Measurements from ENCODE around the gene FAR2.

The FAR2 gene

DNA sequence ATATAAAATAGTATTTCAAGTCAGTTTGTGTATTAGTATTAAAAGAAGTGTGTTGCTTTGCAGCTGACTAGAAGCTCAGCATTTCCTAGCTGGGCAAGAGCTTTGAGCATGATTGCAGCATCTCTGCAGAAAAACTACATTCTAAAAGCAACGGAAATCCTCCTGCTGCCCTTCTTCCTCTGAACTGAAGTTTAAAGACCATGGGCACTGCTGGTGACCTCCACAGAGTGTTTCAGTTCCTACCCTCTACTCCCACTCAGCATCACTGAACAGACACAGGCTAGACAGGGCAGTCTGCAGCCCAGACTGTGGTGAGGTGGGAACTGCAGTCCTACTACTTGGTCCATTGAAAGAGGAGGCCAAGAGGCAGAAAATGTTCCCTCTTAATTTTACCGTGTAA, 59.0 kb downstream of the FAR2 start:
- no peak for DNase-seq

DNA sequence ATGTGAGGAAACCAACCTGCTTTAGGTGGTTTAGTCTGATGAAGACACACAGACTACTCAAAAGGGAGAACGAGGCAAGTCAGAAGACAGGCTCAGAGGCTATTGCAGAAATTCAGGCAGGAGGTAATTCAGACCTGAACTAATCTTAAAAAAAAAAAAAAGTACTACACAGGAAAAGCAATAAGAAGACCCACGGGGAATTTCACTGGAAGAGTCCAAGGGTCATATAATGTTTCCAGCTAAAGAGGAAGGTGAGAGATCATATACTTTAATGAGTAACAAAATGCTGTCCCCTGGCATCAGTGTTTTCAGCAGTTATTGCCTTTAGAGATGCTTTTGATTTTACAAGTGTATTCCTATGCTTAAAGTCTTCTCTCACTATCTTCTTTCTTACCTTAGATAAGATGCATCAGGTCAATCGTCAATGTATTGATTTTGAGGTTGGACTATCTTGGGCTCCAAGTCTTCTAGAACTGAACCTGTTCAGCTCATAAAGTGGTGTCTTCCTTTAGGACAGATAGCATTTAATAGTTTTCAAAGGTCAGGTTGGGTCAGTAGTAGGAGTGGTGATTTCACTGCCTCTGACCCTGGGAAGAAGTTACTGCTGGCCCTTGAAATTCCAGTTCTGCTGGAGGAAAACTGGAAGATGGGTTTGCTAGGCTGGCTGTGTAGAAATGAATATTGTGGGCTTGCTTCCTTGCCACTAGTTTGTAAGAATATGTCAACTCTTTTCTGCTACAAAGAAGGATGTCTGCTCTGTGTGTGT, 60.0 kb downstream of the FAR2 start:
- DNase-seq = no peak

DNA sequence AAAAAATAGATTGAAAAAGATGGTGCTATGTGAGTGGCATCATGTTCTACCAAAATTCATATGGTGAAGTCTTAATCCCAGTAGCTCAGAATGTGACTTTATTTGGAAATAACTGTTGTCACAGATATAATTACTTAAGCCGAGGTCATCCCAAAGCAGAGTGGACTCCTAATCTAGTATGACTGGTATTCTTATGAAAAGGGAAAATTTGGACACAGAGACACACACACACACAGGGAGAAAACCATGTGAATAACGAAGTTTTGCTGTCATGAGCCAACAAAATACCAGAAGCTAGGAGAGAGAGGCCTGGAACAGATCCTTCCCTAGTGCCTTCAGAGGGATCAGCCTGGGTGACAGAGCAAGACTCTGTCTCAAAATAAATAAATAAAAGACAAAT, 62.6 kb downstream of the FAR2 start:
- DNase-seq = no peak

DNA sequence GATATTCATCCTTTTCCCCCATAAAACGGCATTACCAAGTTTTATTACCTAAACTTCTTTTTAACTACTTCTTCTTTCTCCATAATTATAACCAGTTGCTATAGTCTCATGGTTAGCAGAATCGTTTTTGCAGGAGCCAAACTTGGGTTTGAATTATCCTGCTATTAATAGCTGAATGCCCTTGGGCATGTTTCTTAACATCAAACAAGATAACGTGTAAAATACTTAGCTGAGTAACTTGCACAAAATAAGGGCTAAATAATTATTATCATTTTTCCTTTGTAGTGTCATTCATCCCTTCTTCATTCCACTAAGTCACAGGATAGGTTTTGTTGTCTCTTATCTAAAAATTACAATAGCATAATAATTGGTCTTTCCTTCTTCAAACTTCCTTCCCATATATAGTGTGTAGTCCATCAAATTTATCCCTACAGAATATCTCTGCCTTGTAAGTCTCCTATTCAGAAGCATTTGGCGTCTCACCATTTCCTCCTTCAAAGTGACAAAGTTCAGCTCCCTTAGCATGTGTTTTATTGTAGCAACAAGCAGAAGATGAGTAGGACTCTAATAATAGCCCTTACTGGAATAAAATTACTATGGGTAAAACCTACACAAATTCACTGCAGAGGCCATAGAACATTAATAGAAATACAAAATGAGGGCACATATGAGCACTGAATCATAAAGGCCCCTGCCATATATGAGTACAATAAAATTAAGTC, 63.8 kb downstream of the FAR2 start:
- DNase-seq = no peak

DNA sequence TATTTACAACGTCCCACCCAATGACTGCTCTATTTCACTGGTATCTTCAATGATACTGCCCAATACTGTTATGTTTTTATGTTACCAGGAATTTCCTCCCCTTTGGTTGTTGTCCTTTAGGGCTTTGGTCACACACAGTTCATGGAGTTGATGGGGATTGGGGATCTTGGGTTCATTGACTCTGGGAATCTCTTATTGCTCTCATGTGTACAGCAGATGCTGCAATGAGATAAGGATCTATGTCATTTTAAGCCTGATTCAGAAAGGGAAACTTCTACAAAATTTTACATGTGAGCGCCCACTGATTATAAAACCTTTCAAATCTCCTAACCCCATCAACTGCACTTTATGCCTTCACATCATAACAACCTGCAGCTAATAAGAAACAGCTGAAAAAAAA, 67.2 kb downstream of the FAR2 start:
- no peak for DNase-seq

DNA sequence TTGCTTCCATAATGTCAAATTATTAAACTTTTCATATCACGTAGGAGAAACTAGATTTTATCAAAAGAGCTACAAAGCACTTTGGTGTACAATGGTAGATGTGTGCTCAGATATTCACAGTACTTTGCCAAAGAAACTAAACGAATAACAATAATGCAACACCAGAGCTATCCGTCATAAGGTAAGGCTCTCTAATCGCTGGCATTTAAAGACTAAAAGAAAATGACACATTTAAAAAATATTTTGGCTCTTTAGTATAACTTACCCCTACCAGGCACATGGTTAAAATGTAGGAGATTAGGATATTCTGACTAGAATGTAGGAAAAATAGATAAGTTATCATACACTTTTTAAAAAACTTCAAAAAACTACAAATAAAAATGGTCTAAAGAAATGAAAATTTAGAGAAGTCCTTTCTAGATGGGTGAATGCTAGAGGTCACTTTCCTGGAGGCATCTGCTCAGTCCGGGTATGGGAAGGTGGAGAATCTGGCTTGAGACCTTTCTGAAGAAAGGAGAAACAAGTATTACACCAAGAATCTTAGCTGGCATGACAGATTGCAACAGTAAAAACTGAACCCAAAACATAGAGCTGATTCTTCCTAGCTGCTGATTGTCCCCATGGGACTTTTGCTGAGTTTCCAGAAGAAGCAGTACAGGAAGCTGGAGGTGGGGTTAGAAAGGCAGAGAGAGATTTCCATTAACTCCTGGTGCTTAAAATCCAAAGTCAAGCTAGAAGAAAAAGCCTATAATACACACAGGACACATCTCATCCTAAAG, 67.9 kb downstream of the FAR2 start:
- DNase-seq = no peak

DNA sequence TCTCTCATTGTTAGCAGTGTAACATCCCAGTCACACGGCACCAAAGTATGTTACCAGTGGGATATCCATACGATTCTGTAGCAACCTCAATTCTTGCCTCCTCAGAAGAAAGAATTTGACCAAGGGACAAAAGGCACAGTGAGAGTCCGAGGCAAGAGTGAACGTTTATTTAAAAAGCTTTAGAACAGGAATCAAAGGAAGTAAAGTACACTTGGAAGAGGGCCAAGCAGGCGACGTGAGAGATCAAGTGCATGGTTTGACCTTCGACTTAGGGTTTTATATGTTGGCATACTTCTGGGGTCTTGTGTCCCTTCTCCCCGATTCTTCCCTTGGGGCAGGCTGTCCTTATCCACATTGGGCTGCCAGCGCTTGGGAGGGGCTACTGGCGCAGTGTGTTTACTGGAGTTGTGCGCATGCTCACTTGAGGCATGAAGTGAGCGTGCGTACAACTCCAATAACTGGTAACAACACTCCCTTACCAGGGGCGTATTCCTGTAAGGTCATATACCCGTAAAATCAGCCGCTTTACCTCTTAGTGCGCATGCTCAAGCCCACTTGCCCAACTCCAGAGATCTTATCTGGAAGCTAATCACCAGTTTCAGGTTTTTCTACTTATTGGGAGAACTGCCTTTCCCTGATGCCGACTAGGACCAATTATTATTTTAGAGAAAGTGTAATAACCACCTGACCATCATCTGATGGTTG, 71.7 kb downstream of the FAR2 start:
- DNase-seq = no peak

DNA sequence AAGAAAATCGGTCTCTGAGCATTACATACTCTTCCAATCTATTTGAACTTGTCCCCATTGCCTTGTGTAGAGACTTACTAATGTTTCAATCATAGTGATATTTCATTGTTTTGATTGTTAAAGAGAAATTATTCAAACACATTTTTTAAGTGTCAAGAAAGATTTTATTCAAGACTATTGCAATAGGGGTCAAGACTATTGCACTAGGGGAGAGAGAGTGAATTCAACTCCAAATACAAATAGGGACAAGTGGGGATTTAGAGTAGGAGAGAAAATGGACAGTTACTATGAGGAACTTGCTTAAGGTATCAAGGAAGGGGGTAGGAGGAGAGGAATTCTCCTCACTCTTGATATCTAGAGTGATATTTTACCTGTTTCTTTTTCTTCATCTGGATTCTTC, 73.1 kb downstream of the FAR2 start:
- DNase-seq = no peak

DNA sequence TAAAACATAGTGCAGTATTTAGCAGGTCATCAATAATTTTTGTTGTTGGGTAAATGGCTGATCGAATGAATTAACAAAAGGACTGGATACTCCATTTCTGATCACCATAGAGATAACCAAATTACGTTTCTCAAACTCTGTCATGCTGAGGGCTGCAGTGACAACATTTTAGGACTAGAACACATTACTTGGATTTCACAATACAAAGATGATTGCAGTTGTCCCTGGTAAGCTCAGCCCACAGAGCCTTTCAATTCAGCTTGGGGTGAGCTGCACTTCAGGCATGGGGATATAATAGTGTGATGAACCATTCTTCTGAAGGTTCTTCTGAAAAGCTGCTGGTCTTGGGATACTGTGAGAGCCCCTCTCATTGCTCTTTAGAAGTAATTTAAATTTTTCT, 74.3 kb downstream of the FAR2 start:
- no peak for DNase-seq

DNA sequence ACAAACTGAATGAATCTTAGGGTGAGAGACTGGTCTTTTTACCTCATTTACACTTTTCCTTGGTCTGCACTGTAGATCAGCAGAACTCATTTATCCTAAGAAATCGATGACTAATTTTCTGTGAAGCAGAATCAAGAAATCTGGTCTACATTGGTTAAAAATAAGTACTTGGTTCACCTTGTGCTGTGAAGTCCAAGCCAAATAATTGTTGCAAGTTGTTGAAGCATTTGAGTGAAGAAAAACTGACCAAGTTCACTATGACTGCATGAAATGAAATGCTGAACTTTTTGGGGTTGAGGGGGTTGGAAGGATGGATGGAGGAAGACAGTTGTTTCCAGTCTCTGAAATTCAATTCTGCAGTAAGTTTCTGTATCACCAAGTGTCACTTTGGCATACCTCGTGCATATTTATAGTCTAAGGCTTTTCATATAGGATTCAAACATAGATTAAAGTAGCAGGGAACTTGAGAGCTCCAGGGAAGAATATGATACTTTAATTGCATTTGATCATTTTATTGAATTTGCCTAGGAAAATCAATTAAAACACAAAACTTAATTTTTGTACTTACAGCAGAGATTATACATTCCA, 75.0 kb downstream of the FAR2 start:
- DNase-seq = no peak

DNA sequence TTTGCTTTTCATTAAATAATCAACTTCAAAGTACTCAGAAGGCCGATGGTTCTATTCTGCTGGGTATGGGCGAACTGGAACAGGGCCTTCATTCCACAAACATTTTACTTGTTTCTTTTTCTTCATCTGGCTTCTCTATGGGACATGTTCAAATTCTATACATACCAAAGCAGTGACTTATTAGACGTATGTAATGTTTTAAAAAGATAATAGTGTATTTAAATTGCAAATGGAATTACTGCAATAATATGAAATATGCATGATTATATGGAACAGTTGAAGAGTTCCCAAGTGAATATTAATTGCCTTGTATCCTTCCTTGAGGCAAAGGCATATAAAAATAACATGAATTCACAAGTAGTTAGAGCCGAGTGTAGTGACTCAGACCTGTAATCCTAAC, 75.5 kb downstream of the FAR2 start:
- DNase-seq = peak; percentile 35

DNA sequence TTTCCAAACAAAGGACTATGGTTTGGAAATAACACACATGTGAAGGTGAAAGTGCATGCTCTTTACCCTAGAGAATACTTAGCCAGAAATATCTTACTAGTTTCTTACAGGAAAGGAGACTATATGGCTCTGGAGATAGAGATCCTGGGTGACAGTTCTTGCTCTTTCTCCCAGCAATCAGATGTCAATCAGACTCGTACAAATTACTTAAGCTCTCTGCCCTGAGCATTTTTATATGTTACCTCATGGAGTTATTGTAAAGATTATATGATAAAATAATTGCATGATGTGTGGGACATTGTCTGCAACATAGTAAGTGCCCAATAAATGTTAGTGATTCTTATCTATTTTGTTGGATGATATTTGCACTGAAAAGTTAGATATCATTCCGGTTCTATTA, 76.8 kb downstream of the FAR2 start:
- DNase-seq = no peak

DNA sequence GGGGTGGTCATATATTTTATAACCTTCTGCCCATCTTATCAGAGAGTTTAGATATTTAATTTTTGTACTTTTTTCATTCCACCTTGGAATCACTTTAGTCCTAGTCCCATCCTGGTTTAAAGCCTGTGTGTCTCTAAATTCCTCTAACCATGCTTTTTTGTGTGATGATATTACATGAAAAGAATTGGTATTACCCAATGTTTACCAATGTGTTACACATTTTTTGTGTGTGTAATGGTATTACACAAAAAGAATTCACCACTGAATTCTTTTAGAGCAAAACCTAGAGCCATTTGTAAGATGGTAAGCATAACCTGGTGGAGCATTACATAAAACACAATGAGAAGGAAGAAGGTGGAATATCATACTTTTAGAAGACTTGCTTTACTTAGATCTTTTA, 77.5 kb downstream of the FAR2 start:
- peak; percentile 12 for DNase-seq

DNA sequence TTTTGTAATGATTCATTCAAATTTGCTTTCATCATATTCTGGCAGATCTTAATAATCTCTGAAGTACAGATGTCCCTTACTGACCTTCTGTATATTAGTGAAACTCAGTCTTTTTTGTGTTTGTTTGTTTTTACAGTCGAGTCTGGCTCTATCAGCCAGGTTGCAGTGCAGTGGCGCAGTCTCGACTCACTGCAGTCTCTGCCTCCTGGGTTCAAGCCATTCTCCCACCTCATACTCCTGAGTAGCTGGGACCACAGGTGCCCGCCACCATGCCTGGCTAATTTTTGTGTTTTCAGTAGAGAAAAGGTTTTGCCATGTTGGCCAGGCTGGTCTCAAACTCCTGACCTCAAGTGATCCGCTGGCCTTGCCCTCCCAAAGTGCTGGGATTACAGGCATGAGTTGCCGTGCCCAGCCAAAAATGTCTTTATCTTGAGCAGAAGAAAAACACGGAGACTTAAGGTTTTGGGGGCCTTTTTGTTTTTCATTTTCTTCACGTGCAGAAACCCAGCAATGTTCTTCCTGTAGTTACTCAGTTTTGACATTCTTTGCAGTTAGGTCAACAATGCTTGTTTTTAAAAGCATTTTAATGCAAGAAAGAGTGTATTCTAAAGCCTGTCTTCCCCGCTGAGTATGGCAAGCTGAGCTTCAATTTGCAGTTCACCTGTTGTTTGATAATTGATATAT, 79.5 kb downstream of the FAR2 start:
- no peak for DNase-seq

DNA sequence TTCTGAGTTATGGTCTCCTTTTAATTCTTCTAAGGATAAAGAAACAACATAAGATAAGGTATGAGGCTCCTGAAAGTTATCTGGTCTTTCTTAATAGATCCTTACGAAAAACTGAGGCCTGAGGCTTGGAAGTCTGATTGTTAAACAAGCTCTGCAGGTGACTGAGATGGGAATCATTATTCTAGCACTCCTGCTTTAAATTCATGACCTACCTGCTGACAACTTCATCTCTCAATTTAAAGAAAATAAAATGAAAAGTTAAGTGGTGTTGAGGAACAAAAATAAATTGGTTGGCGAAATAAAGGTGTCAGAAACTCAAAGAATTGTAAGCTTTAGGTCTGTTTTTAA, 80.1 kb downstream of the FAR2 start:
- DNase-seq = no peak

DNA sequence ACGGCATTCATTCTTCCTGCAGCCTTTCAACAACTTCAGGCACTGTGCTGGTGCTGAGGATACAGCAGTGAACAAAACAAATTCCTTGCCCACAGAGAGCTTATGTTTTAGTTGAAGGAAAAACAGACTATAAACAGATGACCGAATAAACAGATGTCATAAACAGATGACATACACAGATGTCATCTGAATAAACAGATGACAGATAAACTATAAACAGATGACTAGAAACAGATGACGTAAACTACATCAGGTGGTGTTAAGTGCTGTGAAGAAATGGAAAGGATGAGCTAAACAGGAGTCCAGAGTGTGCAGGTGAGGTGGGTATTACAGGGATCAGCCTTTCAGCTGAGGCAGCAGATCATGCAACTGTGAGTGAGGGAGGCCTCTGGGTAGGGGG, 80.9 kb downstream of the FAR2 start:
- DNase-seq = no peak

DNA sequence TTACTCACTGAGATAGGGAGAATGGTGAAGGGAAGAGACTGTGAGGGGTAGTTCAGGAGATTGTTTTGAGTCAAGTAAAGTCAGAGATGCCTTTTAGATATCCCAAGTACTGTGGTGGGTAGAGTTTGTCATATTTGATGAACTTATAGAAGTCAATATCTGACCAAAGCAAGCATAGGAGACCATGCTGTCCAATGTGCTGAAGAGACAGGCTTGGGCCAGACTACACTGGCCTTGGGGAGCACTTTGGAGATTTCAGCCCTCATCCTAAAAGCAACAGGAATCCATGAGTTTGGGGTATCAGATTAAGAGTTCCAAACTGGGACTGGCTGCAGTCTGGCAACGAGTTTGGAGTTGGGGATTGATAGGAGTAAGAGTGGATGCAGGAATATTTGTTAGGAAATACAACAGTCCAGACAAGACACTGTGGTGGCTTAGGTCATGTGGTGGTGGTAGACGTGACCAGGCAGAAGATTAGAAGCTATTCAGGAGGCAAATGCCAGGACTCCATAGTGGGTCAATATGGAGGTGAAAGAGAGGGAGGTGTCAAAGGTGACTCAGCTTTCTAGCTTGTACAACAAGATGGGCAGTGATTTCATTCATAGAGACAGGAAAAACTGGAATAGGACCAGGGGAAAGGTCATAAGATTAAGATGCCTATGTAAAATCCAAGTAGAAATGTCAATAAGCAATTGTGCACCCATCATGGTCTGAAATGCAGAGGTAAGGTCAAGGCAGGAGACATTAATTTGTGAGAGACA, 81.9 kb downstream of the FAR2 start:
- no peak for DNase-seq

DNA sequence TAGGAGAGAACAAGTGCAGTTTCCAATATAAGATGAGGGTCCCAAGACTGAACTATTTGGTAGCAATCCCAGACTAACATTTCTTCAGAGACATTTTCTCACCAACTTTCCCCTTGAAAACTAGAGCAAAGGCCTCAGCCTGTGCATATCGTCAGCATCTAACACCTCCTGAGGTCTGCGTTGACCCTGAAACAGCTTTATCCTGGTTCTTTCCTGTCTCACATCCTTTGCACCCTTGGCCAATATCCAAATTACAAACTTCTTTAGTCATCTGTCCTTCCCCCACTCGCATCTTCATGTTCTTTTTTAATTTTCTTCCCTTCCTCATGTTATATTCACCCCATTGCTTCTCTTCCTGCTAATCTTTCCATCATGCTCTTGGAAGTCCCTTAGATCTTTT, 83.0 kb downstream of the FAR2 start:
- DNase-seq = no peak

DNA sequence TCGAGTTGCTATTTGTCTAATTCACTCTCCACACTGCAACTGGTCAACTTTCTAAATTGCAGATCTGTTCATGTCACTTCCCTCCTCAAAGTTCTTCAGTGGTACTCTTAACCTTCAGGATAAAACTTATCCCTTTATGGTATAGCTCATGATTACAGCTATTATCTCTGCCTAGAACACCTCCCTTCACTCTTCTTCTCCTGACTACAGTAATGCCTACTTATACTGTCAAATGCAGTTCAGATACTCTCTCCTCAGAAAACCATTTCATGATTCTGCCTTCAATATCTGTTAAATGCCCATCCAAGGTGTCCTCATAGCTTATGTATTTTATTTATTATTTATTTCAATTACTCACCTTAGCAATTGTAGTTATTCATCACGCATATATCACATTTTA, 85.5 kb downstream of the FAR2 start:
- no peak for DNase-seq

DNA sequence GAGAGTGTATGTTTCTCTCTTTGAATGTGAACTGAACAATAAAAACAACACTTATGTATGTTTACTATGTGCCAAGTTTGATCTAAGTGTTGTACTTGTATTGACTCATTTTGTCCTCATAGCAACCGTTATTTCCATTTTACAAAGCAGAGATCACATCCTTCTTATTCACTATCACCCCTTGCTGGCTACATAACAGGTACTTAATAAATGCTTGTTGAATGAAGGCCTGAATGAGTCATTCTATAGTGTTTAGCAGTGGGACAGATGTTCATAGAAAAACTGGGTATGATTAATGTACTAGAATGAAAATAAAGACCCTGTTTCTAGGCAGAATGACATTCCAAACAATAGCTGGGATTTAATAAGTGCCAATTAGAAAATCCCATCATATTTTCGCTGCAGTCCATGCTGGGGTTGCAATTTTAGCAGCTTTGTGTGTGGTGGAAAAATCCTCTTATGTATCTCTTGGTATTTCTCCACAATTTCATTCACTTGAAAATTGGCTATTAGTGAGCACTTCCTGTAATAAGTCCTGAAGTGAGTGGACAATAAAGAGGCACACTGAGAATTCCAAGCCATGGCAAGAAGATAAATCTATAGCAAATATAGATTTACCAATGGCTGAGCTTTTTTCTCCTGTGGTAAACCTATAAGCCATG, 86.0 kb downstream of the FAR2 start:
- peak; percentile 17 for DNase-seq

DNA sequence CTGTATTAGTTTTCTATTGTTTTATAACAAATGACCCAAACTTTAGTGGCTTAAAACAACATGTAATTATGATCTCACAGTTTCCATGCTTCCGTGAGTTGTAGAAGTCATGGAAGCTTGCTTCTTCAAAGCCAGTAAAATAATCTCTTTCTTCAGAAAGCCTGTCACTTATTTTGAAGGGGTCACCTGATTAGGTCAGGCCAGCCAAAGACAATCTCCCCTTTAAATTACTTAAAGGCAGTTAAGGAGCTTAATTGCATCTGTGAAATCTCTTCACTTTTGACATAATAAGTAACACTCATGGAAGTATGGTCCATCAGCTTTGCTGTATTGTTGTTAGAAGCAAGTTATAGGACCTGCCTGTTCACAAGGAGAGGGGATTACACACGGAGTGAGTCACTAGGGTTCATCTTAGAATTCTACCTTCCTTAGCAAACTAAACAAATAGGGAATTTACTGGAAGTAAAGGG, 89.8 kb downstream of the FAR2 start:
- peak; percentile 21 for DNase-seq
